GM12875 (cell line): ENCODE measurements around the gene HAPSTR1.

Source experiments
- H3K4me3 ChIP-seq: one replicate; pipeline ENCODE4 v1.5.1; 2011; ENCODE audit warnings: low read depth, low read length, control low read depth
- CTCF ChIP-seq: IDR thresholded peaks from 2 replicates; pipeline ENCODE4 v1.5.1; 2011; ENCODE audit warnings: low read depth, mild to moderate bottlenecking, control low read depth, inconsistent platforms, low read length, moderate library complexity, borderline replicate concordance; ENCODE audit not compliant: insufficient read depth

The HAPSTR1 gene

GRCh38 chr16:9097266-9098219, 6.1 kb downstream of the HAPSTR1 start:
- H3K4me3 ChIP-seq: no peak overlapping the region
- TF ChIP-seq CTCF: no peak

GRCh38 chr16:9098377-9099090, 7.1 kb downstream of the HAPSTR1 start:
- H3K4me3 ChIP-seq: no peak overlapping the region
- no peak for TF ChIP-seq CTCF

DNA sequence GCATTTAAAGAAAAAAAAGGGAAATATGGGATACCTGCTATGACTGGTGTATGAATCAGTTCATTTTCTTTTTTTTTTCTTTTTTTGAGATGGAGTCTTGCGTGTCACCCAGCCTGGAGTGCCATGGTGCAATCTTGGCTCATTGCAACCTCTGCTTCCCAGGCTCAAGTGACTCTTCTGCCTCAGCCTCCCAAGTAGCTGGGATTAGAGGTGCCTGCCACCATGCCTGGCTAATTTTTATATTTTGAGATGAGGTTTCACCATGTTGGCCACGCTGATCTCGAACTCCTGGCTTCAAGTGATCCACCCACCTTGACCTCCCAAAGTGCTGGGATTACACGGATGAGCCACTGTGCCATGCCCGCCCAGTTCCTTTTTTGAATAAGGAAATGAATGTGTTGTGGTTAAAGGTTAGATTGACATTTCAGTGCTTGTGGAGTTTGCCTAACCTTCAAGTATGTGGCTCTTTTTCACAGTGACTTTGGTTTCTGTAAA, 7.7 kb downstream of the HAPSTR1 start:
- no peak overlapping the region for H3K4me3 ChIP-seq
- TF ChIP-seq CTCF: no peak

DNA sequence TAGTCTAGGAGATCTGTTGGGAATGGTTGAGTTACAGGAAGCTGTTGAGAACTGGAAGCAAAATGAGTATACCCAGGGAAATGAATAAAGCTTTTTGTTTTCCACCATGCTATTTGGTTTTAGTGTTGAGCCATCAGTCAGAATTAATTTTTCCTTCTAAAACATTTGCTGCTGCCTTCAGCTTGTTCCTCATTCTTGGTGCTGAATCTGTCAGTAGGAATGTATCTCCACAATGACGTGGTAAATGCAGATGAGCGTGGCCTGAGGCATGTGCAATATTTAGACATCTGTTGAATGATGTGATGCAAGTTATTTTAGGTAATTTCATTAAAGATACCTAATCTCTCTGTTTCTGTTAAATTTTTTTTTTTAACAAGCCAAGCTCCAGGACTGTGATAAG, 10.9 kb downstream of the HAPSTR1 start:
- no peak overlapping the region for H3K4me3 ChIP-seq
- no peak for TF ChIP-seq CTCF

DNA sequence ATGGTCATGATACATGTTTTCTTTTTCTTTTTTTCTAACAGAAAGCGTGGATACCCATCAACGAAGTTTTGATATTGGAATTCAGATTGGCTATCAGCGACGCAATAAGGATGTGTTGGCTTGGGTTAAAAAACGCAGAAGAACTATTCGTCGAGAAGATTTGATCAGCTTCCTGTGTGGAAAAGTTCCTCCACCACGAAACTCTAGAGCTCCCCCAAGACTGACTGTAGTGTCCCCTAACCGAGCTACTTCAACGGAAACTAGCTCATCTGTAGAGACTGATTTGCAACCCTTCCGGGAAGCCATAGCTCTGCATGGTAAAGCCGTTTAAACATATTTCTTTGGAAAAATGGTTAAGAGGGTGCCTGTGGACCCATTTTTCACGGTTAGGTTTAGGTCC, 11.5 kb downstream of the HAPSTR1 start:
- no peak for TF ChIP-seq CTCF
- no peak overlapping the region for H3K4me3 ChIP-seq

DNA sequence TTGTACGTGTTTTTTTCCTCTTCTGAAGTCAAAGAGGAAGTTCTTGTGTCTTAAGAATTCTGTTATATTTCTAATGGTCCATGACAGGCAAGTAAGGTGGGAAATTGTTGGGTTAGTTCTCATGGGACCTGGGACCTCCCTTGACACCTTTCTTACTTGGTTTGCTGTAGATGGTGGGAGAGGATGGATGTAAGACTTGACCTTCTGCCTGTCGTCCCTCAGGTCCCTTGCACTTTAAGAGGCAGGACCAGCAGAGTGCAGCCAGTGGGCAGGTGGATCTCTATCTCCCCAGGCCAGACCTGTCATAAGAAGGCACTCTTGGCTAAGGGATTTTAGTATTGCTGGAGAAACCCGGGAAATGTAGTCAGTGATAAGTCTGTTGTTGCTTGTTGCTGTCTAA, 12.1 kb downstream of the HAPSTR1 start:
- TF ChIP-seq CTCF: no peak

More for the DNA sequence above, 12.1 kb downstream of the HAPSTR1 start:
- no peak overlapping the region for H3K4me3 ChIP-seq
